ENCODE results near the gene AK1. TPM values are rescaled to one million over a fixed set of nuclear protein-coding genes. Genes with fewer than 3 reads are reported as not detected.

Gene AK1
- total RNA-seq, 1 experiment from 2014 or later, result 62.1 TPM

Small RNA genes within 50 kb of the gene (microRNA-seq; reads per million reads assigned to microRNA genes)
- not detected for gene MIR4672 (ENCODE audit: unreplicated experiment)

Other genes with a start within 250 kb of the AK1 start
- not detected for gene CFAP157, start 170.7 kb downstream of the AK1 start, total RNA-seq (2021; ENCODE audit: unreplicated experiment)
- 13.8 TPM for gene PTRH1, start 162.0 kb downstream of the AK1 start, total RNA-seq (2021; ENCODE audit: unreplicated experiment)
- gene TTC16, start 161.6 kb downstream of the AK1 start, total RNA-seq (2021; ENCODE audit: unreplicated experiment), result 0.05 TPM
- gene TOR2A, start 142.4 kb downstream of the AK1 start, total RNA-seq (2021; ENCODE audit: unreplicated experiment), result 8.2 TPM
- gene SH2D3C, start 99.0 kb downstream of the AK1 start, total RNA-seq (2021; ENCODE audit: unreplicated experiment), result 0.49 TPM
- 48.7 TPM for gene CDK9, start 91.6 kb downstream of the AK1 start, total RNA-seq (2021; ENCODE audit: unreplicated experiment)
- 56.5 TPM for gene FPGS, start 74.8 kb downstream of the AK1 start, total RNA-seq (2021; ENCODE audit: unreplicated experiment)
- 25.1 TPM for gene ENG, start 23.0 kb downstream of the AK1 start, total RNA-seq (2021; ENCODE audit: unreplicated experiment)
- gene ST6GALNAC6, start 21.9 kb upstream of the AK1 start, total RNA-seq (2021; ENCODE audit: unreplicated experiment), result 50.2 TPM
- 38.0 TPM for gene ST6GALNAC4, start 39.4 kb upstream of the AK1 start, total RNA-seq (2021; ENCODE audit: unreplicated experiment)
- gene PIP5KL1, start 53.1 kb upstream of the AK1 start, total RNA-seq (2021; ENCODE audit: unreplicated experiment), result 7.8 TPM
- 58.7 TPM for gene DPM2, start 60.2 kb upstream of the AK1 start, total RNA-seq (2021; ENCODE audit: unreplicated experiment)
- gene EEIG1, start 103.3 kb upstream of the AK1 start, total RNA-seq (2021; ENCODE audit: unreplicated experiment), result 361 TPM
- 14.6 TPM for gene NAIF1, start 189.6 kb upstream of the AK1 start, total RNA-seq (2021; ENCODE audit: unreplicated experiment)
- 10.7 TPM for gene SLC25A25, start 190.6 kb upstream of the AK1 start, total RNA-seq (2021; ENCODE audit: unreplicated experiment)

Data from Panc1 (cell line).